Activated effector memory CD4-positive, alpha-beta T cell treated with anti-CD3 and anti-CD28 coated beads, Interleukin-2, amount 50 U/mL, for 16 hours (primary cell): ENCODE measurements around the gene BCL7B.
"Not testable (repeated sequence)": the region's sequence is repeated elsewhere in the genome, so short reads cannot be mapped to it uniquely, and the experiment has no call there.

Source experiments
- DNase-seq: peaks from one replicate; pipeline ENCODE4 v3.0.0-alpha.2; 2020

The BCL7B gene

DNA sequence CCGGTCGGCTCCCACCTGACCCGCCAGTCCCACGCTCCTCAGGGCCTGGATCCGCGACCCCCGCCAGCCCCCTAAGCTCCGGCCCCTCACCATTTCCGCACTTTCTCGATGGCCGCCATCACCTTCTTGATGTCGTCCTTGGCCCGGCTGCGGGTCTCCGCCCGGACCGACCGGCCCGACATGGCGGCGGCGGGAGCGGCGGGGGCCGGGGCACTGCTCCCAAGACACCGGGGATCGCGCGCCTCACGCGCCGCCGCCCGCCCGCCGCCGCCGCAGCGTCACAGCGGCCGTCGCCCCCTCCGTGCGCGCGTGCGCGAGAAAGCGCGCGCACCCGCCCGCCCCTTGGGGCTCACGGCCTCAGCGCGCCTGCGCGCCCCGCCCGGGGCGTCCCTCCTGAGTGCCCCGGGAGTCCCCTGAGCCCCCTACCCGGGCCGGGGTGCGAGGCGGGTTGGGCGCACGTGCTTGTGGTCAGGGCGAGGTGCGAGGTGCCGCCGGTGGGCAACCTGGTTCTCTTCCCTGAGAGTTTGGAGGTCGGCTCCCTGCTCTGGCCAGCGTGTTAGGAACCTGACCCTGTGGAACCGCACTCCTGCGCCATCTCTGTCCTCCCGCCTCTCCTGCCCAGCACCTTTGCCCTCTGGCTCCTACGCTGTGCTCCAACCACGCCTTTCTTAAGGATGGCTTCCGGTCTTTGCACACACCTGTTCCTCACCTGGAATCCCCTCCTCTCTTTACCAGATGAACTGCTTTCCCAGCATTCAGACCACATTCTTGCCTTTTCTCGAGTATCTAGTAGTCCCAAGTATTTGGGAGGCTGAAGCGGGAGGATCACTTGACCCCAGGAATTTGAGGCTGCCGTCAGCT lies at the start of gene BCL7B:
TSS of gene BCL7B (minus strand) at position 294 of the 861 bp plus-strand sequence. CDS start at position 182, 112 bp downstream.
- peak; percentile 92 for DNase-seq

DNA sequence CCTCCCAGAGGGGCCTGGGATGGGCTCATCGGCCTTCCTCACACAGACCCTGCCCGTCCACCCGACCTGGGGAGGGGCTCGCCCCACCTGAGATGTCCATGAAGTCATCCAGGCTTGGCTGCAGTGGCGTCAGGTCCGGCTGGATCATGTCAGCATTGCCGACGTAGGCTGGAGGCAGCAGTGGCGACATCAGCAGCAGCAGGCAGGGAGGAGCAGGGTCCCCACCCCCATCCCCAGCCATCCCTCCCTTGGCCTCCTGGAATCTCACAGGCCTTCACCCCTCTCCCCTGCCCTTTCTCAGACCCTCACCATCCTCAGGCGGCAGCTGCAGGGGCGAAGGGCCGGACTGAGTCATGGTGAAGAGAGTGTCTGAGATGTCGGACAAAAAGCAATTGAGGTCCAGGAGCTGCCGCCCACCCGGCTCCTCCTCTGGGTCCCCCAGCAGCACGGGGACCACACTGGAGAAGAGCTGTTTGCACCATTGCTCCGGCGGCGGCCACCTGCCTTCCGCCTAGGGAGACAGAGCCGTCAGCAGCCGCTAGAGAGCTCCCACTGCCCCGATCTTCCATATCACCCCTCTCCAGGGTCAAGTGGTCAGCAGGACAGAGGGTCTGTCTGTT lies 48.2 kb upstream of the BCL7B start:
- DNase-seq: no peak

DNA sequence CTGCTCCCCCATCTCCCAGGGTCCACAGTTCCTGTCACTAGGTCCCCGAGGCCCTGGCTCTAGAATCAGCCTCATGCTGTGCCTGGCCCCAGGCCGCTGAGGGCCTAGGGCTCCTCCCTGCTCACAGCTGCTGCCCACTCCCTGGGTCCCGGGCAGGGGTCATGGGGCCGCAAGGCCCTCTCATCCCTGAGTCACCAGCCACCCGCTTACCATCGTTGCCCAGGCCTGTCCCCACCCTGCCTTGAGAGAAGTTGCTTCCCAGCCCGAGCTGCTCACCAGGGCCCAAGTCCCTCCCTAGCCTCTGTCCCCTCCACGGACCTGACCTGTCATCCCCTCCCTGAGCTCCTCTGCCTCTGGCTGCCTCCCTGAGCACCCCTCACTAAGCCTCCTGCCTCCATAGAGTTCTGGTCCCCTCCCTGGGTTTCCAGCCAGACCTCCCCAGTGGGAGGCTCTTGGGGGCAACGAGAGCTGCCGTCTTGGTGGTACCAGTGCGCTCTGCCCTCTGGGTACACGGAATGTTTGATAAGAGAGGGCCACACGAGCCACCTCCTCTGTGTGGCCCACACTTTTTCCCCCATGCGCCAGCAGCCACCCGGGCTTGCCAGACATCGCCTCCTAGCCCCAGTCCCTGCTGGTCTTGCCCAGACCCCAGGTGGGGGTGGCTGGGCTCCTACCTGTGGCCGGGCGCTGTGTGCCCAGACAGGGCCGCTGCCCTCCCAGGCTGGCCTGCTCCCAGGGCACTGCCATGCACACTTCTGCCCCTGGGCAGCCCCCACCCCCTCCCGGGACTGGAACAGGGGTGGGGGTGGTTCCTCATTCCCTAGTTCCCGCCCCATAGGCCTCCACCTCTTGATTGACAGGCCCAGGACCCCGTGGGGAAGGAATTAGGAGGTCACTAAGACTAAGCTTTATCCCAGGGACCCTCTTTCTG lies 45.5 kb upstream of the BCL7B start:
- DNase-seq: no peak

DNA sequence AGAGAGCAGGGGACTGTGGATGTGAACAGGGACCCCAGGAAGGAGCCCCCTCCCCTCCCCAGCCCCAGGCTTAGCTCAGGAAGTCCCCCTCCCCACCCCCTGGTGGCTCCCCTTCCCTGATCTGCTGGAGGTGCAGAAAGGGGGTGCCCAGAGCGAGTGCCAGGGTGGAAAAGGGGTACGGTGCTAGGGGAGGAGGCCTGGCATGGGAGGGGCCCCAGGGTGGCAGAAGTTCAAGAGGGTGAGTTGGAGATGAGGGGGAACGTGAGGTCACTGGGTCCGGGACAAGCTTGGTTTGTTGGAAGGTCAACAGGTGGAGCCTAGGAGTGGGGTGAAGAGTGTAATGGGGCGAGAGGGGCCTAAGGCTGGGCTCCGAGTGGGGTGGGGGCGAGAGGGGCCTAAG lies 42.4 kb upstream of the BCL7B start:
- DNase-seq: no peak

DNA sequence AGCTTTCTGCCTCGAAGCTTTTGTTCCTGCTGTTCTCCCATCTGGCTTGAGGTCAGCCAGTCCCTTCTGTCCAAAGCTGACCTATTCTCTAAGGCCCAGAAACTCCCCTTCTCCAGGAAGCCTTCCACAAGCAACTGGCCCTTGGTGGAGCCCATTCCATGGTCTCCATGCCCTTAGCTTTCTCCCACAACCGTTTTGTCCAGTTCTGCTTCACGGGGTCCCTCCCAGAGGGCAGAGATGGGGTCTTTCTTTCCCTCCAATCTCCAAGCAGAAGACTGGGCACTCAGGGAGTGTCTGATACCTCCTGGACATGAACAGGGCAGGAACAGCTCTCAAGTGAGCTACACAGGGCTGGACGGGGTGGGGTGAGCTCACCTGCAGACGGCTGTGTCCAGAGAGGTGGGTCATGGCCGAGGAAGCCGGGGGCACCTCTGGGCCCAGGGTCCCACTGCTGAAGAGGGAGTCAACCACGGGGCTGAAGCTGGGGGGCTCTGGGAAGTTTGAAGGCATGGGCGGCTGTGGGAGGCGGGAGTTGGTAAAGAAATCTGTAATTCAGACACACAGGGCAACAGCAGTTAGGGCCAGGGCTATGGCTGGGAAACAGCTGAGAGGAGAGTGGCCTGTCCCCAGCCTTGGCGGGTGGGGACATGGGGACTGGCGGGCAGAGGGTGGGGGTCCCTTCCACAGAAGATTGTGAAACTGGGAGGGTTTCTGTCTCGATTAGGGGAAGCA lies 41.8 kb upstream of the BCL7B start:
- DNase-seq: no peak

DNA sequence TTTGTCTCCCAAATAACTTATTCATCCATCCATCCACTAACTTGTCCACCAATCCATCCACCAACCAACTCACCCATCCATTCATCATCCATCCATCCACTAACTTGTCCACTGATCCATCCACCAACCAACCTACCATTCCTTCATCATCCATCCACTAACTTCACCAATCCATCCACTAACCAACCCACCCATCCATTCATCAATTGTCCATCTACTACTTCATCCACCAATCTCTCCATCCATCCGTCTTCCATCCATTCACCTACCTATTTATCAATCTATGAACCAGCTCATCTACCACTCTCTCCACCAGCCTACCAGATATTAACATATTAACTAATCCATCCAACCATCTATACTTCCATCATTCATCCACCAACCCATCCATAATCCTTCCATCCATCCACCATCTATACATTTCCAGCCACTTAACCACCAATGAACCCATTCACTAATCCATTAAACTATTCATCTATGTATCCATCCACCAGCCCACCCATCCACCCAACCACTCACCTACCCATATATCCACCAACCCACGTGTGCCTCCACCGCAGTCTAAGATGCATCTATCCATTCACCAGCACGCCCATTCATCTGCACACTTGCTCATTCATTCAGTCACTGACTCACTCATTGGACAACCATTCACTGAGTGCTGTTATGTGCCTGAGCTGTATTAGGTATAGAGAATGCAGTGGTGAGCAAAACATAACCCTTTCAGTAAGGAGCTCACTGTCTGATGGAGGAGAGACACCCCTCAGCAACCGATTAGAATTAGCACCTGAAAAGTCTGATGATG lies 40.7 kb upstream of the BCL7B start:
- no peak for DNase-seq

DNA sequence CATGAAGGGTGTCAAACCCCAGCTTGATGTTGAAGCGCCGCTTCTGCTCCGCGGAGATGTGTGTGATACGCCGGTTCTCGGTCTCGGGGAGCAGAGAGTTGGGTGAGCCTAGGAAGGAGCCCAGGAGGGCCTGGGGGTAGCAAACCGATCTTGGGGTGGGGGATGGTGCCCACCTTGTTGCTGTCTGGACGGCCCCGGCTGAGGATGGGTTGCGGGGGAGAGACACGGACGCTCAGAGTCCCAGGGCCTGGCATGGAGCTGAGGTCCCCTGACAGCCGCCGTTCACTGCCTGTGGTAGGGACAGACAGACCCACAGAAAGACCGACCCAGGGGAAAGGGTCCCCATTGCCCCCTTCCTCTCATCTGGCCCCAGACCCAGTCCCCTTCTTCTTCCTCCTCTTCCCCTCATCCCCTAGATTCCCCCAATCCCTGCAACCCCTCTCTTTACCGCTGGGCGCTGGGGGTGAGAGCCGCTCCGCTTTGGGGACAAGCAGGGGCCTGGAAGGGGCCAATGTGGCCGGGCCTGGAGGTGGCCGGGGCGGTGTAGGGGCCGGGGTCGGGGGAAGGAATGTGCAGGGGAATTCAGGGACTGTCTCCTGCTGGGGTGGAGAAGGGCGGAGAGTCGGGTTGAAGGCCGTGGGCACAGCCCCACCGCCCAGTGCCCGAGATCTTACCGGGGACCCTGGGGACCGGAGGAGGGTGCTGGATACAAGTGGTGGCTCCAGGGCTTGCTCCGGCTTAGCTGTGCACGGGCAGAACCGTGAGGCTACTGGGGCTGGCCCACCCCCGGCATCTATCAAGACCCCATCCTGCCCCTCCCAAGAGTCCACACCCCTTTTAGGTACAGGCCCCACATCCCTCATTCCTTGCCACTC lies 38.9 kb upstream of the BCL7B start:
- no peak for DNase-seq

DNA sequence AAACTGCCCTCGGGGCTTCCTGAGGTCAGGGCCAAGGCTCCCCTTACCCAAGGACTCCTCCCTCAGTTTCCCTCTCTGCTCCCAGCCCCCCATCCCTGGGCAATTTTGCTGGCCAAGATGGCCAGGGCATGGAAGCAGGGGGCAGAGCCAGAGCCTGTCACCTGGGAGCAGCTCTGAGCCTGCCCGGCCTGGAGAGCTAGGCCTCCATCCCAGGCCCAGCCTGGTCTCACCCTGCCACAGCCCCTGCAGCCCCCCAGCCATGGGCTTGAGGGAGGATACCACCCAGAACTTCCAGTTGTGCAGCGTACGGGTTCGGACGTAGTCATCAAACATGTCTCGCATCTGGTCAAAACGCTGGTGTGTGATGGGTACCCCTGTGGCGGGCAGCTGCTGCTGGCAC lies 37.9 kb upstream of the BCL7B start:
- no peak for DNase-seq

DNA sequence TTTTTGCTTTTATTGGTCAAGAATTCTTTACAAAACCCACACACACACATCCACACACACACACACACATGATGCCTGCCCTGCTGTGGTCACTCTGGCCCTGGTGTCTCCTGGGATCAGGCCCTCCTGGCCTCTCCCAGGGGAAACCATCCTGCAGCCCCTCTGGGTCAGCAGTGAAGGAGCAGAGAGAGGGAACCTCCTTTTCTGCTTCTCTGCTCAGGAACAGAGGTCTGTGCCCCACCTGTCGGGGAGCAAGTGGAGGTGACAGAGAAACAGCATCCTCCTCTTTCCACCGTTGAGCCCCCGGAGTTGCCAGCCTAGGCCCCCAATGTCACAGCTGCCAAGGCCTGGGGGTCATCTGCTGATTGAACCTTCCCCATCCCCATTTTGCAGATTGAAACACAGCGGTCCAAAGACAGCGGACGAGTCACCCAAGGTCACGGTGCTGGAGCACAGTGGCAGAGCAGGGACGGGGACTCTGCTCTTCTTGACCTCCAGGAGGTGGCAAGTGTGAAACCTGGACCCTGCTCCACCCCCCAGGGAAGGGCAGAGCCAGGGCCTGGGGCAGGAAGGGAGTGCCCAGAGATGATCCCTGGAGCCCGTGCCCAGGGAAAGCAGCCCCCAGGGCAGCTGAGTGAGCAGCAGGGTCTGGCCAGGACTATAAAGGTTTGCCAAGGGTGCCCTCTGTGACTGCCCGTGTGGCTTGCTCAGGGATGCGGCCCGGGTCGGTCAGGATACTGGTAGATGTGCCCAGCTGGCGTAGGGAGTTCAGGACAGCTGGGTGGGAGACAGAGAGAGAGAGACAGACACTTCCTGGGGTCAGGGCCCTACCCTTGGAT lies 35.9 kb upstream of the BCL7B start:
- DNase-seq: no peak

DNA sequence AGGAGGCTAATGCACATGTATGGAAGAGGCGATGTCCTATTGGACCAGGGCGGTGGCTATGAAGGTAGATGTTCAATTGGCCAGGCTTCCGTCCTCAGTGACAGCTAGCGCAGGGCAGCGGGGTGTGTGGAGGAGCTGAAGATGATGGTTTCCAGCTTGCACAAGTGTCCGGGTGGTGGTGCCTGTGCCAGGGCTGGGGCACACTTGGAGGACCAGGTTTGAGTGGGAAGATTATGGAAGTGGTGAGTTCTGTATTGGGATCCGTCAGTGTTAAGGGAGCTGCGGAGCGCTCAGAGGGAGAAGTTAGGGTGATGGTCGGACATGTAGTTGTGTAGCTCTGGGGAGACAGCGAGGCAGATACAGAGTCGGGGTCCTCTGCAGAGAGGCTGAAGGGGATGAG lies 29.4 kb upstream of the BCL7B start:
- no peak for DNase-seq

DNA sequence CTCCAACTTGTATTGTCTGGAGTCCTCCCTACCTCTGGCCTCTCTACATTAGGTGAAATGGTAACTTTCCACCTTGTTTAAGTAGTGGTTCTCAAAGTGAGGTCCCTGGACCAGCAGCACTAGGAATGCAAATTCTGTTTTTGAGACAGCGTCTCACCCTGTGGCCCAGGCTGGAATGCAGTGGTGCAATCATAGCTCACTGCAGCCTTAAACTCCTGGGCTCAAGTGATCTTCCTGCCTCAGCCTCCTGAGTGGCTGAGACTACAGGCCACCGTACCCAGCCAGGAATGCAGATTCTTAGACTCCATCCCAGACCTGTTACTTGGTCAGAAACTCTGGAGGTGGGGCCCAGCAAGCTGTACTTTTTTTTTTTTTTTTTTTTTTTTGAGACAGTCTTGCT lies 27.7 kb upstream of the BCL7B start:
- no peak for DNase-seq

DNA sequence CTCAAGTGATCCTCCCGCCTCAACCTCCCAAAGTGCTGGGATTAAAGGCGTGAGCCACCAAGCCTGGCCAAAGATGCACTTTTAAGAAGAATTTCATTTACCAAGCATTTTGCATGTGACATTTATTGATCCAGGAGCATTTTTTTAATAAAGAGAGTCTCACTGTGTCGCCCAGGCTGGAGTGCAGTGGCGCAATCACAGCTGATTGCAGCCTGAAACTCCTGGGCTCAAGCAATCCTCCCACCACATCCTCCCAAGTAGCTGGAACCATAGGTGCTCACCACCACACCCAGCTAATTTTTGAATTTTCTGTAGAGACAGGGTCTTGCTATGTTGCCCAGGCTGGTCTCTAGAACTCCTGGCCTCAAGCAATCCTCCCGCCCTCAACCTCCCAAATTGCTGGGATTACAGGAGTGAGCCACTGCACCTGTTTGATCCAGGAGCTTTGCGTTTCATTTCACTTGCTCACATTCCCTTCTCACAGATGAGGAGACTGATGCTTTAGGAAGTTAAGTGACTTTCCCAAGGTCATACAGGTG lies 25.2 kb upstream of the BCL7B start:
- no peak for DNase-seq

DNA sequence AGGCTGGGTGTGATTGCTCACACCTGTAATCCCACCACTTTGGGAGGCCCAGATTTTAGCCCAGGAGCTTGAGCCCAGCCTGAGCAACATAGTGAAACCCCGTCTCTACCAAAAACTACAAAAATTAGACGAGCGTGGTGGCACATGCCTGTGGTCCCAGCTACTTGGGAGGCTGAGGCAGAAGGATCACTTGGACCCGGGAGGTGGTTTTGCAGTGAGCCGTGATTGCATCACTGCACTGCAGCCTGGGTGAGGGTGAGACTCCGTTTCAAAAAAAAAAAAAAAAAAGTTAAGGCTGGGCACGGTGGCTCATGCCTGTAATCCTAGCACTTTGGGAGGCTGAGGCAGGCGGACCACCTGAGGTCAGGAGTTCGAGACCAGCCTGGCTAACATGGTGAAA lies 23.5 kb upstream of the BCL7B start:
- DNase-seq: not testable (repeated sequence)

DNA sequence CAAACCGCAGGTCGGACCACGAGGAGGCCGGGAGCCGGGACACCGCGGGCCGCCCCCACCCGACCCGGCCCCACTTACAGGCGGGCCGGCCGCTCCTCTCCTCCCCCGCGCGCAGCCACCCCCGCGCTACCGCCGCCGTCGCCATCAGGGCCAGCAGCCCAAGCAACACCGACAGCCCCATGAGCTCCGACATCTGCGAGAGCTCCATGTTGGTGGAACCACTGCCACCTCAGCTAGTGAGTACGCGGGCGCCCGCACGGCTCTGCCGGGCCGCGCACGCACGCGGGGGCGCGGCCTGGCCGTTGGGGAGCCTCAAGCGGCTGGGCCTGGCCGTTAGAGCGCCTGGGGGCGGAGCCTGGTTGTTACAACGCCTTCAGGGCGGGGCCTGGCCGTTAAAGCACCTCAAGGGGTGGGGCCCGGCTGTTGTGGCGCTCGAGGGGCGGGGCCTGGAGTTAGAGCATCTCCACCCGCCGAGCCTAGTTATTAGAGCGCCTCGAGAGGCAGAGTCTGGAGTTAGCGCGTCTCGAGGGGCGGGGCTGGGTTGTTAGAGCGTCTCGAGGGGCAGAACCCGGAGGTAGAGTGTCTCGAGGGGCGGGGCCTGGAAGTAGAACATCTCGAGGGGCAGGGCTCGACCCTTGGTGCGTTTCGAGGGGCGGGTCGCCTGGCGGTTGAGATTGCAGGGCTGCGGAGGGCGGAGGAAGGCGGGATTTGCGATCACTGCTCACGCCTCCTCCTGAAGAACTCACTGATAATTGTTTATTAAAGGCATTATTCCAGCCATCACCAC lies 21.0 kb upstream of the BCL7B start, which contains the start of gene TBL2:
TSS of gene TBL2 (minus strand) at position 238 of the 787 bp plus-strand sequence. CDS start at position 208, 30 bp downstream.
- DNase-seq: peak; percentile 99

DNA sequence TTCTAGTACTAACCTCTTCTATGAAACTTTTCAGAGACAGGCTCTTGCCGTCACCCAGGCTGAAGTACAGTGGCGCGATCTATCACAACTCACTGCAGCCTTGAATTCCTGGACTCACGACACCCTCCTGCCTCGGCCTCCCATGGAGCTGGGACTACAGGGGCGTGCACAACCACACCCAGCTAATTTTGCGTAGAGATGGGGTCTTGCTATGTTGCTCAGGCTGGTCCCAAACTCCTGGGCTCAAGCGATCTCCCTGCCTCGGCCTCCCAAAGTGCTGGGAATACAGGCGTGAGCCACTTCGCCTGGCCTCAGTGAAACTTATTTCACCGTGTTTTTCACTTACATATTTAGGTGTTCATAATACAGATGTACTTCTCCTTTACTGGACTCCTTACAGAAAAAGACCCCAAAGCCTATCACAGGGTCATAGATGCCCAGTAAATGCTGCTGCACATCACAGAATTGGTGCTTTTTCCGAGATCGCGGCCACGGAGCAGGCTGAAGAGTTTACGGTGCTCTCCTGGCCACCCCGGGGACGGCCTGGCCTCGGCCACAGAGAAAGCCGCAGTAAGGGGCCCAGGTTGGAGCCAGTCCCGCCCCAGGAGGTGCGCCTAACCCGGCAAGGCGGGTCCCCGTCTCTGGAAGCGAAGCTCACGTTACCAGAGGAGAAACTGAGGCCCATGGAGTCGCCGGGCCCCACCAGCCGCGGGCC lies 20.3 kb upstream of the BCL7B start:
- DNase-seq: no peak

DNA sequence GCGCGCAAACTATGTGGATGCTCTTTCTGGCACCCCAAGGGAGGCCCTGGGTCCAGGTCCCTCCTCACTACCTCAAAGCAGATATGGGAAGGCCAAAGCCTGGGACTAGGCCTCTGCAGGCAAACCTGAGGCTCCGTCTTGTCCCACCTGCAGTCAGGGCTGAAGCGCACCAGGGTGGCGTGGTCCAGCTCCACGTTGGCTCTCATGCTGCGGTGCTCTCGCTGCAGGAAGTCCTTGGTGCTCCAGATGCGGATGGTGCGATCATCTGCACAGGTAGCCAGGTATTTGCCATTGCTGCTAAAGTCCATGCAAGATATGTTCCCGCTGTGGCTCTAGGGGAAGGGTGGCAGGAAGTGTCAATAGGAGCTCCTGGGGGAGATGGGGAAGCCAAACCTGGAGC lies 16.3 kb upstream of the BCL7B start:
- no peak for DNase-seq

DNA sequence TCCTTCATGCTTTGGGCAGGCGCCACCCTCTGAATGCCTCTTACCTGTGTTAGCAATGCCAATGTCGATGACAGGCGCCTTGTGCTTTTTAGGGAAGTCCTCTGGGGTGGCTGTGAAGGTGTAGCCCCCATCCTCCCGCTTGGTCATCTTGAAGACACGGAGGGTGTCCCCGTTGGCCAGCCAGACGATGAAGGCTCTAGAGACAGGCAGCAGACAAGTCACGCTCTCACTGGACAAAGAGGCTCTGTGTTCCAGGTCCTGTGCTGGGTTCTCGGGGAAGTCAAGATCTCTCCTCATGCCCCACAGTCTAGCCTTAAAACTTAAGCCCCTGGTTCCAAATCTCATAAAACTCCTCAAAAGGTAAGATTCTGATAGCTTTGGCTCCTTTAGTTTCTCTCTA lies 15.8 kb upstream of the BCL7B start:
- no peak for DNase-seq

DNA sequence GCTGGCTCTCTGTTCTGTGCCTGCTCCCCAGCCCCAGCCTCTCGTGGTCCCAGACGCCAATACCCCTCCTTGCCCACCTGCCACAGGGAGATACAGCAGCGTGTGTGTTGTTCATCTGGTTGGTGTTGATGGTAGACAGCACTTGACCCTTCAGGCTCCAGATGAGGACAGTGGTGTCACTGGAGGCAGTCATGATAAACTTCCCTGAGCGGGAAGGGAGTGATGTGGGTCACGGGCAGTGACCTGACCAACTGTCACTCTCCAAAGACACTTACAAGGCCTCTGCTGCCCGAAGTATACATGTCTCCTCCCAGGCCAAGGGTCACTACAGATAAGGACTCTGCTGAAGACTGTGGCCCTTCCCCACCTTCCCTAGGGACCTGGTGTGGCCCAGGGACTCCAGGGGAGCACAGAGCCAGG lies 15.3 kb upstream of the BCL7B start:
- DNase-seq: no peak
